ENCODE results near the gene TENT4B.

- no peak for TF ChIP-seq REST (IDR thresholded peaks at IDR 0.05; ENCODE audit: low read depth, low read length)
- no peak for TF ChIP-seq MXI1 (IDR thresholded peaks at IDR 0.05; ENCODE audit: low read depth, low read length)
- TF ChIP-seq GABPA (IDR thresholded peaks at IDR 0.05; ENCODE audit: low read depth), result no peak
Measured at GRCh38 chr16:50255538-50255937, 102.4 kb downstream of the TENT4B start.

Data from SK-N-SH (cell line).